A549 (cell line): ENCODE results near the gene SCGB1C1.

Source experiments
- CHD2 ChIP-seq: fragments of 150-350 bp; IDR thresholded peaks from 2 replicates; pipeline ENCODE4 v1.6.1; 2014; ENCODE audit warnings: low read length; ENCODE audit not compliant: partially characterized antibody
- CTCF ChIP-seq: fragments of >200 bp; sonication (Bioruptor Twin); formaldehyde crosslinking; IDR thresholded peaks from 3 replicates; pipeline ENCODE4 v1.5.1; 2016
- JUN ChIP-seq, 2 experiments: fragments of >200 bp; sonication (Bioruptor Twin); formaldehyde crosslinking; IDR thresholded peaks; 2 replicates in 1 of 2; 3 replicates in 1 of 2; pipeline ENCODE4 v1.6.1; 2016 to 2017
- MAX ChIP-seq: IDR thresholded peaks from 2 replicates; pipeline ENCODE4 v1.6.1; 2012
- POLR2A ChIP-seq: IDR thresholded peaks from 2 replicates; pipeline ENCODE4 v1.6.1; 2012; ENCODE audit warnings: mild to moderate bottlenecking, low read length
- RCOR1 ChIP-seq: fragments of 150-350 bp; IDR thresholded peaks from 2 replicates; pipeline ENCODE4 v1.6.1; 2014; ENCODE audit warnings: antibody characterized with exemption, low read length, low read depth
- ZFP36 ChIP-seq: fragments of 450-650 bp; IDR thresholded peaks from 2 replicates; pipeline ENCODE4 v1.6.1; 2014; ENCODE audit warnings: borderline replicate concordance; ENCODE audit not compliant: partially characterized antibody

GRCh38 chr11:218815-219593 lies 26.1 kb downstream of the SCGB1C1 start:
- TF ChIP-seq CTCF (no peak), JUN (IDR thresholded peaks at IDR 0.05) (no peak), POLR2A (no peak), CHD2 (no peak), MAX (no peak), RCOR1 (no peak), ZFP36 (no peak)
